ENCODE results near the gene FOXP4. TPM values are rescaled to one million over a fixed set of nuclear protein-coding genes. Genes with fewer than 3 reads are reported as not detected.

The FOXP4 gene
- total RNA-seq, 1 donor from 2014 or later, result 137 TPM

DNA sequence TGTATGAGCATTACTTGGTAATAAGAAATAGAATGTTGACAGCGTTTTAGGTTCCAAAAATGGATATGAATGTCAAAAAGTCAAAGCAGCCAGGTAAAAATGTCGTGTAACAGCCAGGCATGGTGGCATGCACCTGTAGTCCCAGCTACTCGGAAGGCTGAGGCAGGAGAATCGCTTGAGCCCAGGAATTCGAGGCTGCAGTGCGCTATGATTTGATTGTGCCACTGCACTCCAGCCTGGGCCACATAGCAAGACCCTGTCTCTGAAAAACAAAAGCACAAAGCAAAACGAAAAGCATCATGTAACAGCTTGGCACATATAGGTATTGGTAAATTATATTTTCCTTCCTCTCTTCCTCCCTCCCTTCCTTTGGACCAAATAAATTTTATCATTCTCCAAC is 16.2 kb upstream of the FOXP4 start:
- Mint-ChIP-seq H3K27me3 (peaks cover 10% of the 10 kb centered on the region), H3K4me1 (ENCODE audit: low read depth) (peaks cover 28% of the 10 kb centered on the region), H3K4me3 (ENCODE audit: low read depth) (no peak overlapping the region), H3K9me3 (ENCODE audit: low read depth) (no peaks in the 10 kb centered on the region), H3K36me3 (ENCODE audit: insufficient read depth) (no peaks in the 10 kb centered on the region), H3K27ac (no peak overlapping the region)
- DNase-seq (ENCODE audit: low spot score, unreplicated experiment), result no peak
- TF ChIP-seq, protein P1, sequence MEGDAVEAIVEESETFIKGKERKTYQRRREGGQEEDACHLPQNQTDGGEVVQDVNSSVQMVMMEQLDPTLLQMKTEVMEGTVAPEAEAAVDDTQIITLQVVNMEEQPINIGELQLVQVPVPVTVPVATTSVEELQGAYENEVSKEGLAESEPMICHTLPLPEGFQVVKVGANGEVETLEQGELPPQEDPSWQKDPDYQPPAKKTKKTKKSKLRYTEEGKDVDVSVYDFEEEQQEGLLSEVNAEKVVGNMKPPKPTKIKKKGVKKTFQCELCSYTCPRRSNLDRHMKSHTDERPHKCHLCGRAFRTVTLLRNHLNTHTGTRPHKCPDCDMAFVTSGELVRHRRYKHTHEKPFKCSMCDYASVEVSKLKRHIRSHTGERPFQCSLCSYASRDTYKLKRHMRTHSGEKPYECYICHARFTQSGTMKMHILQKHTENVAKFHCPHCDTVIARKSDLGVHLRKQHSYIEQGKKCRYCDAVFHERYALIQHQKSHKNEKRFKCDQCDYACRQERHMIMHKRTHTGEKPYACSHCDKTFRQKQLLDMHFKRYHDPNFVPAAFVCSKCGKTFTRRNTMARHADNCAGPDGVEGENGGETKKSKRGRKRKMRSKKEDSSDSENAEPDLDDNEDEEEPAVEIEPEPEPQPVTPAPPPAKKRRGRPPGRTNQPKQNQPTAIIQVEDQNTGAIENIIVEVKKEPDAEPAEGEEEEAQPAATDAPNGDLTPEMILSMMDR (IDR thresholded peaks at IDR 0.05; ENCODE audit: unreplicated experiment), result no peak

DNA sequence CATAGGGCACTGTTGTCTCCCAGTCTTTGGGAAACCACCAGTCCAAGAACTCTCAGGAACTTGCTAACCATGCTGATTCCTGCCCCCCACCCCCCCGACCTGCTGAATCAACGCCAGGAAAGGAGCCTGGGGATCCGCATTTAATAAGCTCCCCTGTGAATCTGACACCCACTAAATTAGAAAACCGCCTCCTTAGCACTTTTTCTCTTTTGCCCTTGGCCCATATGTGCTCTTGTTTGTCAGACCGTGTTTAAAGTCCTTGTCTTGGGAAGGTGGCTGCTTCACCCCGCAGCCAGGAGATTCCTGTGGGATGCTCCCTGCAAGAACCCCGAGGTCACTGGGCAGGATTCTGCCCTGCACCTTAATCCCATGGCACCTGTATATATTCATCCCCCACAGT is 15.7 kb upstream of the FOXP4 start:
- H3K9me3 Mint-ChIP-seq (ENCODE audit: low read depth), result no peaks in the 10 kb centered on the region
- H3K4me1 Mint-ChIP-seq (ENCODE audit: low read depth), result peaks cover 24% of the 10 kb centered on the region
- TF ChIP-seq, protein P1 (IDR thresholded peaks at IDR 0.05; ENCODE audit: unreplicated experiment), result no peak
- peaks cover 13% of the 10 kb centered on the region for H3K27me3 Mint-ChIP-seq
- H3K36me3 Mint-ChIP-seq (ENCODE audit: insufficient read depth), result no peaks in the 10 kb centered on the region
- no peak overlapping the region for H3K27ac Mint-ChIP-seq
- DNase-seq (ENCODE audit: low spot score, unreplicated experiment), result no peak
- H3K4me3 Mint-ChIP-seq (ENCODE audit: low read depth), result no peak overlapping the region

DNA sequence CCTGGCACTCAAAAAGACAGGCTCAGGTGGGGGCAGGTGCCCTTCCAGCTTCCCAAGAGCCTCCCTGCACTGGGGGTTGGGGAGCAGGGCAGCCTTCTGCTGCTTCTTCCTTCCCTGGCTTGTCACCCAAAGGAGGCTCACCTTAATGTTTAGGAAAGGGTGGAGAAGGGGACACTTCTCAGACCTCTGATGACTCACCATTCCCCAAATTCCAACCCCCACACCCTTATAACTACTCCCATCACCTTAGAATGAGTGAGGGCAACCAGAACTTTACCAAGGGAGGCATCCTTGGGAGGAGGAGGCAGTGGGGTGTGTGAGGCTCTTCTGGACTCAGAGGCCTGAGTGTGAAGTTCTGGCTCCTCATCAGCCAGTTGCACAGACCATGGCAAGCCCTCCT is 15.2 kb upstream of the FOXP4 start:
- TF ChIP-seq, protein P1 (IDR thresholded peaks at IDR 0.05; ENCODE audit: unreplicated experiment), result no peak
- H3K27me3 Mint-ChIP-seq, result peaks cover 13% of the 10 kb centered on the region
- no peaks in the 10 kb centered on the region for H3K36me3 Mint-ChIP-seq (ENCODE audit: insufficient read depth)
- no peak overlapping the region for H3K27ac Mint-ChIP-seq
- no peak for DNase-seq (ENCODE audit: low spot score, unreplicated experiment)
- no peaks in the 10 kb centered on the region for H3K9me3 Mint-ChIP-seq (ENCODE audit: low read depth)
- H3K4me3 Mint-ChIP-seq (ENCODE audit: low read depth), result no peak overlapping the region
- peaks cover 25% of the 10 kb centered on the region for H3K4me1 Mint-ChIP-seq (ENCODE audit: low read depth)

DNA sequence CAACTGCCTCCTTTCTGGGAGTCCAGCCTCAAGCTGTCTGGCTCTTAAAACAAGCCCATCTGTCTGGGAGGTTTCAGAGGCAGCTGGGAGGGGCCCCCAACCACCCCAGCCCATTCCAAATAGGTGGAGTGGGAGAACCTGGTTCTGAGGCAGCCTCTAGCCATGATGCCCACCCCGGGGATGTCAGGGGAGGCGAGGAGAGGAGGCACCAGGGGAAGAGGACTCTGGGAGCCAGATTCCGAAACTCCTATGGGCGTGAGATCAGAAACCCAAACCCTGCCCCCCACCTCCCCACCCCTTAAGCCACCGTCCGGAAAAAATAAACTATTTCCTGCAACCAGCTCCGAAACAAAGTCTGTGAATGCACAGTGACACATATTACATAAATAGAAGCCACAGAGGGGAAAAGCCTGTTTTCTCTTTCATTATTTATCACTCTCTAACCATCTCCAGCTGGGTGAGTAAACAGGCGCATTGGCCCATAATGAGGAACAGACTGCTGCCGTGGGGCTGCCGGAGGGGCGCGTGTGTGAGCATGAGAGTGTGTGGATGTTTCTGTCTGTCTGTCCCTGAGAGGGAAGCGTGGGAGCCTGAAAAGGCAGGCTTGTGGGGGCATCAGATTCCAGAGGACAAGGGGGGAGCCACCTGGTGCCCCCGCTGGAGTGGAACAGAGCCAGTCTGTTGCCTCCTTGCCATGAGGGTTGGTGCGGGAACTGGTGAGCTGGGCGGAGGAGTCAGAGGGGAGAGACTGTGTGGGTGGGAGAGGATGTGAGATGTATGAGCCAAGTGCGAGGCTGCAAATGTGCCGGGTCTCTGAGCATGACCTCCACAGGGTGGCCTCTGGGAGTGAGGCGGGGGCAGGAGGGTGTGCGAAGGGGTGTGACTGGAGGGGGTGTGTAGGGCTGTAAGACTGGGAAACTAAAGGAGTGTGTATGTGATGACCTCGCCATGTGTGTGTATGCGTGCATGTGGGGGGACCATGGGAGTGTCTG is 14.3 kb upstream of the FOXP4 start:
- peaks cover 25% of the 10 kb centered on the region for H3K4me1 Mint-ChIP-seq (ENCODE audit: low read depth)
- no peaks in the 10 kb centered on the region for H3K36me3 Mint-ChIP-seq (ENCODE audit: insufficient read depth)
- no peaks in the 10 kb centered on the region for H3K9me3 Mint-ChIP-seq (ENCODE audit: low read depth)
- TF ChIP-seq, protein P1 (IDR thresholded peaks at IDR 0.05; ENCODE audit: unreplicated experiment), result no peak
- no peak overlapping the region for H3K4me3 Mint-ChIP-seq (ENCODE audit: low read depth)
- H3K27ac Mint-ChIP-seq, result no peak overlapping the region
- peaks cover 13% of the 10 kb centered on the region for H3K27me3 Mint-ChIP-seq
- DNase-seq (ENCODE audit: low spot score, unreplicated experiment), result no peak

DNA sequence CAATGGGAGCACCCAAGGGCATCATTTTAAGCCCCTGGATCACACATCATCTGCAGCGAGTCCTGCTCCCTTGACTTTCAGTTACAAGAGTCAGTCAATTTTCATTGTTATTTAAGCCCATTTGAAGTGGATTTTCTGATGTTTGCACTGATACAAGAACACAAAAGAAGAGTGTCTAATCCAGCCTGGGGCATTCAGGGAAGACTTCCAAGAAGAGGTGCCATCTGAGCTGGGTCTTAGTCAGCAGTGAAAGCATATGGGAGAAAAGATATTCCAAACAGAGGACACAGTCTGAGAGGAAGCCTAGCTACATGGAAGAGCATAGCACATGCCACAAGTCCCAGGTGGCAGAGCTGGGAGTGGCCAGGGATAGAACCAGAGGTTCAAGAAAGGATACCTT is 10.4 kb upstream of the FOXP4 start:
- DNase-seq (ENCODE audit: low spot score, unreplicated experiment), result no peak
- TF ChIP-seq, protein P1 (IDR thresholded peaks at IDR 0.05; ENCODE audit: unreplicated experiment), result no peak
- Mint-ChIP-seq H3K4me3 (ENCODE audit: low read depth) (no peak overlapping the region), H3K27me3 (peaks cover 15% of the 10 kb centered on the region), H3K4me1 (ENCODE audit: low read depth) (peaks cover 18% of the 10 kb centered on the region), H3K36me3 (ENCODE audit: insufficient read depth) (no peaks in the 10 kb centered on the region), H3K9me3 (ENCODE audit: low read depth) (no peaks in the 10 kb centered on the region), H3K27ac (no peak overlapping the region)
